Stimulated activated CD4-positive, alpha-beta T cell treated with anti-CD3 and anti-CD28 coated beads, Interleukin-15, amount 100 ng/mL, for 1 hour (primary cell): ENCODE results near the gene ETF1.

ENCODE experiments used
- DNase-seq, 2 donors: peaks; one replicate each; pipeline ENCODE4 v3.0.0-alpha.2; 2020; ENCODE audit warnings: low read depth in 1 of 2, low spot score in 1 of 2

The ETF1 gene

GRCh38 chr5:138563340-138564118 is 20.5 kb upstream of the ETF1 start:
- no peak for DNase-seq

- no peak for DNase-seq
Measured at GRCh38 chr5:138560971-138561370, 17.9 kb upstream of the ETF1 start.

DNA sequence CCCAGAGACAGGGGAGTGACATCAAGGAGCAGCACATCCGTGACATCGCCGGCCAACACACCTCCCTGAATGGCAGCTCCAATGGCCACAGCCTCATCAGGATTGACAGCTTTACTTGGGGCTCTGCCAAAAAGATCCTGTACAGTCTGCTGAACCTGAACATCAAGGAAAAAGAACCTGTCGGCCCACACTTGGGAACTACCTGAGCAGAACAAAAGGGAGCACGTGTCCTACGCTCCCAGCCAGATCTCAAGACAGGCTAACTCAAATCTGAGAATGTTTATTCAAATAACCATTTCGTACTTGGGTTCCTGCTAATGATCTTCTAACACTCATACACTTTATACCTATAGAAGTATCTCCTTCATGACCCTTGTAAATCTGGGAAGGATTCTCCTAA is 16.9 kb upstream of the ETF1 start:
- no peak for DNase-seq

DNA sequence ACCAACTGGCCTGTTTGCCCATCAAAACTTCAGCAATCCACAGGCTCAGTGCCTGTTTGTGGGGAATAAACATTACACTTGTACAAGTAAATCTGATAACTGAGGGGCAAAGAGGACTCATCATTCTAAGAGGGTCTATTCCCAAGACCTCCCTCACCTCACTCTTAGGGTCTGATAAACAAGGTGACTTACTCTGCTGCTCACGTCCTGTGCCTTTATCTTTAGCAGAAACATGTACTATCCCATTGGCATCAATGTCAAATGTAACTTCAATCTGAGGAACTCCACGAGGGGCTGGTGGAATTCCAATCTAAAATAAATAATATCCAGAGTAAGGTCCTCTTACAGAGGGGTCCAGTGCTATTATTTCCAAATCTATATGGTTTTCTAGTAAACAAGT is 14.6 kb upstream of the ETF1 start:
- no peak for DNase-seq

GRCh38 chr5:138554143-138554542 is 11.1 kb upstream of the ETF1 start:
- DNase-seq: no peak

- DNase-seq: no peak
Measured at GRCh38 chr5:138553437-138554095, 10.5 kb upstream of the ETF1 start.

GRCh38 chr5:138552657-138553056 is 9.6 kb upstream of the ETF1 start:
- no peak for DNase-seq

DNA sequence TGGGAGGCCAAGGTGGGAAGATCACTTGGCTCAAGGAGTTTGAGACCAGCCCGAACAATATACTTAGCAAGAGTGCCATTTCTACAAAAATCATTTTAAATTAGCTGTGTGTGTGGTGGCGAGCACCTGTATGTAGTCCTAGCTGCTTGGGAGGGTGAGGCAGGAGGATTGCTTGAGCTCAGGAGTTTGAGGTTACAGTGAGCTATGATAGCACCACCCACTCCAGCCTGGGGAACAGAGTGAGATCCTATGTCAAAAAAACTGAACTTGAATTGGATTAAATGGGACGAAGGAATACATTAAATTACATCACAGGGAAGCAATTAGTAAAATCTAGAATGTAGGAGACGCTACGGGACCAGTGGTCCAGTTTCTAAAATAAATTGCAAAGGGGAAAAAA is 6.4 kb upstream of the ETF1 start:
- no peak for DNase-seq

- no peak for DNase-seq
Measured at GRCh38 chr5:138545919-138546562, 3.0 kb upstream of the ETF1 start.

DNA sequence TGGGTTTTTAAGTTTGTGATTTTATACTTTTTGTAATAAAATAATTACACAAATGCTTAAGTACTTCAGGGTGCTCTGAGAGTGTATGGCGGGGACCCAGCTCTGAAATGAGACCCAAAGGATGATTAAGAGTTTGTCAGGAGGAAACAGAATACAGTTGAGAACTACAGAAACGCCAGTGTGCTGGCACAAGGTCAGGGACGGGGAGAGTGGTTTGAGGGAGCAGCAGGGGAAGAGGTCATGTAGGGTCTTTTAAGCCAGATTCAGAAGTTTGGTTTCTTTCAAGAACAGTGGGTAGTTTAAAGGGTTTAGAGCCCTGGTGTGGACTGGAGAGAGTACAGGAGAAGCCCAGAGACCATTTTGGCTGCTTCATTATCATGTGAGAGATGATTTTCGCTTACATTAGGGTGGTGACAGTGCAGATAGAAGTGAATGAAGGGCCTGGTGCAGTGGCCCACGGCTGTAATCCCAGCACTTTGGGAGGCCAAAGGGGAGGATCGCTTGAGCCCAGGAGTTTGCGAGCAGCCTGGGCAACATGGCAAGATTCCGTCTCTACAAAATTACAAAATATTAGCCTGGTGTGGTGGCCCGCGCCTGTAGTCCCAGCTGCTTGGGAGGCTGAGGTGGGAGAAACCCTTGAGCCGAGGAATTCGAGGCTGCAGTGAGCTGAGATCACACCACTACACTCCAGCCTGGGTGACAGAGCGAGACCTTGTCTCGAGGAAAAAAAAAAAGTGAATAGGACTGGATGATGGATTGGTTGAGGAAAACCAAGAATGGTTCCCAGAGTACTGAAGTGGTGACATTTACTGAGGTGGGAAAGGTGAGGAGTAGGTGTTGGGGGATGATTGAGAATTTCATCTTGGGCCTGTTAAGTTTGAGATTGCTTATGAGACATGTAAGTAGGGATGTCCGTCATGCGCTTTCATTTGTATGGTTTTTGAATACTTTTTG is 1.4 kb upstream of the ETF1 start:
- no peak for DNase-seq

DNA sequence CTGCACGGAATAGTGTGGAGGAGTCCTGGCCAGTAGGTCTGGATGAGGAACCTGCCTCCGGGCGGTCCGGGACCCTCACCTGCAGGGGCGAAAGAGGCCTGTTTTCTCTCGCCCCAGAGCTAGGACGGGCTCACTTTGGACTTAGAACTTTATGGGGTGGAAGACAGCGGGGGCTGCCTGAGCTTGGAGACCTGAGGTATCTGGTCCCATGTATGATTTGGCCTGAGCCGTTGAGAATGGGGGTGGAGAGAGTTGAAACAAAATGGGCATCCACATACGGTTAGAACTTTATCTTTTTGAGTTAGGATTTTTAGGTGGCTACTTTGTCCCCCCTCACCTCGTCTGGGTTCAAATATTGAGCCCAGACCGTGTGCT is 681 bp upstream of the ETF1 start:
- DNase-seq: no peak

DNA sequence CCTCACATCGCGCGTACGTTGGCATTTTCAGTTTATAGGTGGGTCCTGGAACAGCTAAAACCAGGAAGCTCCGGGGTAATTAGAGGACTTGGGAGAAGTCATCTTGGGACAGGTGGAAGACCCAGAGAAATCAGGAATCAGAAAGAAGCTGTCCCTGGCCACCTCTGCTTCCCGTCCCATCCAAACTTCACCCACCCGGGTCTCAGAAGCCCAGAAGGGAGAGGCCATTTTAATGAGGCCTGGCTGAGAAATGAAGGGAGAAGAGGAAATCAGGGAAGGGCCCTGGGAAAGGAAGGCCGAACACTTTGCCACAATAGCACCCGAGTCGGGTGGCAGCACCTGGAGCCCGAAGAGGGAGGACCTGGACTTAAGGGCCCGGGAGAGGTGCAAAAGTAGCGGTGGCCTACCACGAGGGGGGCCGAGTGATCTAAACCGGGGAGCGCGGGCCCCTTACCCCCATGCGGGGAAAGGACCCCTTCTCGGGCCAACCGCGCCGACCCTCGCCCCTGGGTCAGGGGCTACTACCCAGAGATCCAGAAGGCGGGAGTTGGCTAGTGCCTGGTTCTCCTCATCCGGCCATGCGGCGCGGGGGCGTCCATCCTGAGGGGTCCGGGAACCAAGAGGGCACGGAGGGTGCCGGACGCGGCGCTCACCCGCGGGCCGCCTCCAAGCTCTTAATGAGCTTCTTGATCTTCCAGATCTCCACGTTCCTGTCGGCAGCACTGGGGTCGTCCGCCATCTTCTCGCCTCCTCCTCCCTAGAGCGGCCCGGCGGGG is 668 bp downstream of the ETF1 start:
- peak in 1 of 2 donors; percentile 8 for DNase-seq

- DNase-seq: no peak
Measured at GRCh38 chr5:138541511-138542179, 1.4 kb downstream of the ETF1 start.

GRCh38 chr5:138539791-138540190 is 3.2 kb downstream of the ETF1 start:
- DNase-seq: no peak

DNA sequence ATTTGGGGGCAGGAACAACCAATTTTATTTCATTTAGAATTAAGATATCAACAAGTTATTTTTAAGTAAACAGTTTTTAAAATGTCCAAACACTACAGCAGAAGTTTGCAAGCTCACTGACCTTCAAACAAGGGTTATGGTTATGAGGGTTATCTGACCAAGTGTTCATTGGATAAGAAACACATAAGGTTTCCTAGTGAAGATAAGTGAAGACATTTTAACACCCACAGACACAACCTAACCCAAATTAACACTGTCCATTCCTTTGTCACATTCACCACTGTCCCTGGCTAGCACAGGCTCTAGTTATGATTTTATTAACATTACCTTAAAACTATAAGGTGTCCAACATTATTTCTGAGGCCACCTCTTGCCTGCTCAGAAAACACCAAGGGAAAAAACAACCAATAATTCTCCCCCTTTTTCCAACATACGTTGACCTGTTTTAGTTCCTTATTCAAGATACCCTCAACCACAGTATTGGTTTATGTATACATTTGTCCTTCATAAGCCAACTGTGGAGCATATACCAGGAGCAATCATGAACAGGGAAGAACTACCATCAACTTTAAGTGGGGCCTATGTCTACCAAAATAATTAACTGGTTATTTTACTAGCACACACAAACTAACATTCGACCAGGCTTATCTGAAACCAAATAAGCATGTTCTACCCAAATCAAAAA is 4.0 kb downstream of the ETF1 start:
- no peak for DNase-seq

GRCh38 chr5:138536665-138537315 is 6.2 kb downstream of the ETF1 start:
- DNase-seq: no peak

GRCh38 chr5:138536215-138536614 is 6.8 kb downstream of the ETF1 start:
- DNase-seq: no peak

- no peak for DNase-seq
Measured at GRCh38 chr5:138533973-138534941, 8.8 kb downstream of the ETF1 start.
